Lower leg skin (tissue), 4 donors: ENCODE measurements around the gene VTI1A. TPM values are rescaled to one million over a fixed set of nuclear protein-coding genes. Genes with fewer than 3 reads are reported as not detected.

Source experiments
- DNase-seq, 2 donors: peaks; one replicate each; pipeline ENCODE4 v3.0.0-alpha.2; 2019; ENCODE audit warnings: low spot score in 2 of 2
- H3K4me3 ChIP-seq: fragments of 200-600 bp; sonication (generic); 2 replicates; pipeline ENCODE4 v1.5.1; 2017; ENCODE audit warnings: mild to moderate bottlenecking, low read depth; ENCODE audit not compliant: poor library complexity, severe bottlenecking
- POLR2A ChIP-seq, 2 donors: fragments of 450-650 bp; IDR thresholded peaks; one replicate each; pipeline ENCODE4 v1.6.1; 2016 to 2017; ENCODE audit warnings: antibody characterized with exemption in 2 of 2, mild to moderate bottlenecking in 1 of 2, moderate library complexity in 1 of 2
- WGBS, 2 donors: methylation state at CpG; one replicate each; pipeline ENCODE4 v1.1.5; 2018; 5-methylcytosine and 5-hydroxymethylcytosine counted together
- intact Hi-C: fragments of 100-400 bp; cut with DNase I; formaldehyde crosslinking; loops from one replicate; pipeline ENCODE4 v1.15.0; 2023; ENCODE audit warnings: low total_unique reads
- total RNA-seq, 4 donors: library from RNA; depleted of rRNA; stranded (reverse); fragments of >200 nt; gene quantifications; one replicate each; pipeline ENCODE4 v1.1.0, GENCODE V29; 2016
- TF ChIP-seq, protein P1 (sequence below), 3 donors: fragments of 450-650 bp; IDR thresholded peaks; one replicate each; pipeline ENCODE4 v1.5.1; 2016; ENCODE audit warnings: antibody characterized with exemption in 3 of 3, mild to moderate bottlenecking in 3 of 3, moderate library complexity in 2 of 3

Gene VTI1A
- total RNA-seq, 4 donors from 2014 or later = 30.8 to 85.7 (median 35.6) TPM

DNA sequence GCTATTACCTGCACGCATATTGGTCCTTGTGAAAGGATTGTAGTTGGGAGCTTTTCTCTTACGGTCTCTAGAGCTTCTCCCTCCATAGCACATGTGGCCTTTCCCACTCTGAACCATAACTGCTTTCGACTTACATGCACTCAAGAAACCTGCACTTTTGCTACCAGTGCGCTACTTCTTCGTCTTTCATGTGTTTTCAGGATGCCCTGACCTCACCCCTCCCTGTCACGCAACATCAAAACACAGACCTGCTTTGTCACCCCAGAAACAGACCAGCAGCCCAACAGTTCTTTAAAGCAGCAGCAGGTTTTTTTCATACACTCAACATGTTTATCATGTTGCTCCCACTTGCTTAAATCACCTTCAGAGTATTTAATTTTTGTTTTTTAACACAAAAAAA, 259.6 kb downstream of the VTI1A start:
- no peak overlapping the region for H3K4me3 ChIP-seq
- TF ChIP-seq, protein P1, sequence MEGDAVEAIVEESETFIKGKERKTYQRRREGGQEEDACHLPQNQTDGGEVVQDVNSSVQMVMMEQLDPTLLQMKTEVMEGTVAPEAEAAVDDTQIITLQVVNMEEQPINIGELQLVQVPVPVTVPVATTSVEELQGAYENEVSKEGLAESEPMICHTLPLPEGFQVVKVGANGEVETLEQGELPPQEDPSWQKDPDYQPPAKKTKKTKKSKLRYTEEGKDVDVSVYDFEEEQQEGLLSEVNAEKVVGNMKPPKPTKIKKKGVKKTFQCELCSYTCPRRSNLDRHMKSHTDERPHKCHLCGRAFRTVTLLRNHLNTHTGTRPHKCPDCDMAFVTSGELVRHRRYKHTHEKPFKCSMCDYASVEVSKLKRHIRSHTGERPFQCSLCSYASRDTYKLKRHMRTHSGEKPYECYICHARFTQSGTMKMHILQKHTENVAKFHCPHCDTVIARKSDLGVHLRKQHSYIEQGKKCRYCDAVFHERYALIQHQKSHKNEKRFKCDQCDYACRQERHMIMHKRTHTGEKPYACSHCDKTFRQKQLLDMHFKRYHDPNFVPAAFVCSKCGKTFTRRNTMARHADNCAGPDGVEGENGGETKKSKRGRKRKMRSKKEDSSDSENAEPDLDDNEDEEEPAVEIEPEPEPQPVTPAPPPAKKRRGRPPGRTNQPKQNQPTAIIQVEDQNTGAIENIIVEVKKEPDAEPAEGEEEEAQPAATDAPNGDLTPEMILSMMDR (IDR thresholded peaks at IDR 0.05) = no peak
- no peak for TF ChIP-seq POLR2A (IDR thresholded peaks at IDR 0.05)
- 94 to 96% methylated on average over 6 of the region's 6 CpGs for WGBS, 2 donors
- no peak for DNase-seq
- intact Hi-C loops = no loop called here

DNA sequence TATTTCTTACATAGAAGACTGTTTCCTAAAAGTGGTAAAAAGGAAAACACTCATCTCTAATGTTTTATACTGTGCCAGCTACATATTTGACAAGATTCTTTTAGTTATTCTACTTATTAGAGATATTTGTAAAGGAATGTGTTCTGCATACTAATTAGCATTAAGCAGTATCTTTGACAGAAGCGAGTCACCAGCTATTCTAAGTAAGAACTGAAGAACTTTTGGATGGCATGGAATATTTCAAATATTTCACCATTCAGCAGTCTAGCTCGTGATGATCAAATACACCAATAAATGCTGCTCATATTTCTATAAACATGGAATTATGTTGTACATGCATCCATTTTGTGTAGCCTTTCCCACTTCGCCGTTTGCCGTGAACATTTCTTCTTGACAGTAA, 261.4 kb downstream of the VTI1A start:
- DNase-seq = no peak
- WGBS, 2 donors = 90 to 95% methylated on average over 5 of the region's 5 CpGs
- H3K4me3 ChIP-seq = no peak overlapping the region
- TF ChIP-seq, protein P1 (IDR thresholded peaks at IDR 0.05) = no peak
- no peak for TF ChIP-seq POLR2A (IDR thresholded peaks at IDR 0.05)
- intact Hi-C loops = no loop called here

DNA sequence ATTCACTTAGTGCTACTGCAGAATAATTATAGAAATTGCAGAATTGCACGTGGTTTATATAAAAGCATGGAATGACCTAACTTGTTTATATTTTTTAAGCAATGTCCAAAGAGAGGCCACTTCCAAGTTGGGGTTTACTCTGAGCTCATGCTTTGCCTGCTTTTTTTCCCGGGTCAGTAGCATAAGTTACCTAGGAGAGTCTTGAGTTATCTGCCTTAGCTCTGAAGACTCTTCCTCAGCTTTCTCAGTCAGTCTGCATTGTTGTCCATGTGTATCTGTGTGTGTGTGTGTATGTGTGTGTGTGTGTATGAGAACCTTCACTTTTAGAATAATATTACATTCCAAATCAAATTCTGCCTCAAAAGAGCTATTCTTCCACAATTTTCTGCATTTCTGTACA, 263.5 kb downstream of the VTI1A start:
- TF ChIP-seq, protein P1 (IDR thresholded peaks at IDR 0.05) = no peak
- TF ChIP-seq POLR2A (IDR thresholded peaks at IDR 0.05) = no peak
- intact Hi-C loops = loop anchor here (10.0 kb wide), 1 partner anchor 424 kb away; no protein-coding TSS in a partner anchor

DNA sequence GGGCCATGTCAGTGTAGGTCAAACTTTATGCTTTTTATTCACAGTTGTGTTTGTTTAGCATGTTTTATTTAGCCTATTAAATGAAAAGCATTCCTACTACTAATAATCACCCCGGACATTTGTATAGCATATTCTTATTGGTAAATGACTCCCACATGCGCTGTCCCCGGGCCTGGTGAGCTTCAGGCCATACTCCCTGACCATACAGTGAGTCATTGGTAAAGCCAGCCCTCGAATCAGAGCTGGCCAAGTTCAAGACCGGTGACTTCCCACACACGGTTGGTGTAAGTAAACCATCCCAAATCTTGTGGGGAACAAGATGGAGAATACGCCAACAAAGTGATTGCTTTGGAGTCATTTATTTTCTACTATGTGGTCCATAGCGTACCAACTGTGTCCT, 264.4 kb downstream of the VTI1A start:
- intact Hi-C loops = loop anchor here (10.0 kb wide), 1 partner anchor 423 kb away; no protein-coding TSS in a partner anchor
- TF ChIP-seq, protein P1 (IDR thresholded peaks at IDR 0.05) = no peak
- TF ChIP-seq POLR2A (IDR thresholded peaks at IDR 0.05) = no peak
- no peak overlapping the region for H3K4me3 ChIP-seq
- no peak for DNase-seq
- WGBS, 2 donors = 81 to 95% methylated on average over 8 of the region's 8 CpGs

More for the DNA sequence above, 263.5 kb downstream of the VTI1A start:
- no peak overlapping the region for H3K4me3 ChIP-seq
- no peak for DNase-seq
- WGBS, 2 donors = 82 to 86% methylated on average over 2 of the region's 2 CpGs

DNA sequence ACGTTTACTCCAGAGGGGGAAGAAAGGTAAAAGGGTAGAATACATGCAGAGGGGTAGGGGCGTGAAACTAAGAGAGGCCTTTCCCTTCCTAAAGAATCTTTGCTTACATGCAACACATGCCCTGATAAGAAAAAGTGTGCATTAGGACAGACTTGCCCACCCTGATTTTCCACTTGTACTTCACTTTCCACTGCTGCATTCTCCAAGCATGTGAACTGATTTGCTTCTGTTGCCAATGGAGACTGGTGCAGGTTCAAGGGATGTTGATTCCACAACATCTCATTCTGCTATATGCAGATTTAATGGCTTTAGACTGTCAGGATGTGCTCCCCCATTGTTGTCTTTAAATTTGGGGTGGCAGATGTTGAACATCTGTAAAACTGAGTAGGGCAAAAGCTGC, 265.5 kb downstream of the VTI1A start:
- TF ChIP-seq, protein P1 (IDR thresholded peaks at IDR 0.05) = no peak
- TF ChIP-seq POLR2A (IDR thresholded peaks at IDR 0.05) = no peak
- intact Hi-C loops = loop anchor here (10.0 kb wide), 1 partner anchor 422 kb away; no protein-coding TSS in a partner anchor

DNA sequence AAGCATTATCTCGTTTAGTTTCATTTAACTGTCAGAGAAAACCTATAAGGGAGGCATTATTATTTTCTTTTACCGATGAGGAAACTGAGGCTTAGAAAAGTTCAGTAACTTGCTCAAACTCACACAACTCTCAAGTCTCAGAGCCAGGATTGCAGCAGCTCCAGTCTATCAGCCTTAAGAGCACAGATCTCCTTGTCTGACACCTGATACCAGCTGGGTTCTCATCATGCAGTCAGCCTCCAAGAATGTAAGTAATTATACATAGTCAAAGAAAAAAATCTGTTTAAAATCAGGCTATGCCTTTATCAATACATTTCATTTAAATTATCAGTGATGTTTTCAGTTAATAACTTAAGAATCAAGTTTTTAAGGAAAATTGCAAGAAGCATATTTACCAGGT, 266.4 kb downstream of the VTI1A start:
- no peak for DNase-seq
- TF ChIP-seq, protein P1 (IDR thresholded peaks at IDR 0.05) = no peak
- no peak for TF ChIP-seq POLR2A (IDR thresholded peaks at IDR 0.05)
- 97 to 98% methylated on average over 2 of the region's 2 CpGs for WGBS, 2 donors
- no peak overlapping the region for H3K4me3 ChIP-seq
- intact Hi-C loops = loop anchor here (10.0 kb wide), 1 partner anchor 421 kb away; no protein-coding TSS in a partner anchor

More for the DNA sequence above, 265.5 kb downstream of the VTI1A start:
- WGBS, 2 donors = 79 to 83% methylated on average over 2 of the region's 2 CpGs
- DNase-seq = no peak
- no peak overlapping the region for H3K4me3 ChIP-seq
